Body of pancreas (tissue), 4 donors: ENCODE measurements around the gene MMP11.

ENCODE experiments used
- CTCF ChIP-seq, 7 experiments: fragments of 450-650 bp in 4 of 7; fragments of 200-600 bp in 3 of 7; sonication (generic) in 3 of 7; IDR thresholded peaks; one replicate each; pipeline ENCODE4 v1.5.1; 2016 to 2019; ENCODE audit warnings: antibody characterized with exemption in 7 of 7
- POLR2A ChIP-seq, 3 donors: fragments of 450-650 bp; IDR thresholded peaks; one replicate each; pipeline ENCODE4 v1.6.1; 2016; ENCODE audit warnings: antibody characterized with exemption in 3 of 3, mild to moderate bottlenecking in 2 of 3

- no peak for TF ChIP-seq CTCF (IDR thresholded peaks at IDR 0.05)
- TF ChIP-seq POLR2A (IDR thresholded peaks at IDR 0.05), result no peak
Observed at GRCh38 chr22:23818541-23818940, 45.9 kb downstream of the MMP11 start.
